ENCODE data around the gene NME7.

GRCh38 chr1:169151338-169151837 is 216.2 kb downstream of the NME7 start:
- TF ChIP-seq CTCF (IDR thresholded peaks at IDR 0.05 in 8 of 11, conservative IDR thresholded peaks at IDR 0.05 in 3 of 11) (no peak), POLR2AphosphoS5 (IDR thresholded peaks at IDR 0.05) (no peak)
